GM23248 (cell line): Measurements from ENCODE around the gene TVP23B.

Experiments
- EZH2 ChIP-seq: fragments of 200-600 bp; sonication (generic); IDR thresholded peaks from 2 replicates; pipeline ENCODE4 v1.6.1; 2018; ENCODE audit warnings: antibody characterized with exemption, mild to moderate bottlenecking; ENCODE audit not compliant: insufficient read depth, poor library complexity, severe bottlenecking
- EZH2phosphoT487 ChIP-seq: fragments of 200-600 bp; sonication (generic); IDR thresholded peaks from 2 replicates; pipeline ENCODE4 v1.6.1; 2018; ENCODE audit warnings: antibody characterized with exemption, moderate library complexity, mild to moderate bottlenecking, low read depth; ENCODE audit not compliant: insufficient read depth

DNA sequence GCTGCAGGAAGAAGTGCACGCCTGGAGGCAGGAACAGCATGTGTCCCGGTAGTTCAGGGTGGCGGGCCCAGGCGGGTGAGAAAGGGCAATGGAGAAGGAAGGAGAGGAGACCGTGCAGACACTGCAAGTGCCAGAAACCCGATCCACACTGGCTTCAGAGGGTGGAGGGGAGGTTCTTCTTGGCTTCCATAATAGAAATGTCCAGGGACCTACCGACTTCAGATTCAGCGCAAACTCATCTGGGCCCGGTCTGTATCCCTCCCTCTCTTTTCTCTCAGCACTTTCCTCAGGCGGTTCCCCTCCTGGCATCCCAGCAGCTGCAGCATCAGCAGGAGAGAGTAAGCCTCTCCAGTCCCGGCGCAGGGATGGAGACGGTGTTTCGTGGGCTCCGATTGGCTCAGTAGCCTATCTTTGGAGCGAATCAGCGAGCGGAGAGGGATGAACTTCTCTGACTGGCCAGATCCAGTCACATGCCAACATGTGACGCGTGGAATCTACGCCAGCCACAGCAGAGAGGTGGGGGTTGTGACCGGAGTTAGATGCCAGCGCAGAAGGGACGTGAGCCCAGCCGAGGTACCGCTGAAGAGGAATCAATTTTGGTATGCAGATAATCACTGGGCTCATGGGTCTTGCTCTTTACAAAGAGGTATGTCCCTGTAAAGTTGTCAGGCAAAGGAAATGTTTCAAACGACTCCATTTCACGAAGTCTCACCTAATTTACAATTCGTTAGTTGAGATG is 75.0 kb downstream of the TVP23B start:
- TF ChIP-seq EZH2, result no peak
- TF ChIP-seq EZH2phosphoT487, result no peak
